GM23338 (cell line): ENCODE results near the gene CDC14A. TPM values are rescaled to one million over a fixed set of nuclear protein-coding genes. Genes with fewer than 3 reads are reported as not detected.

Experiments used
- ATAC-seq: fragments of 200-7000 bp; cut with Tn5 transposase; 3 replicates; pipeline ENCODE4 v1.9.1; 2020
- DNase-seq: peaks from one replicate; pipeline ENCODE4 v3.0.0-alpha.2; 2015; ENCODE audit warnings: low spot score
- H2AFZ ChIP-seq: fragments of 200-600 bp; sonication (generic); 2 replicates; pipeline ENCODE4 v1.8.0; 2016; ENCODE audit warnings: antibody characterized with exemption, mild to moderate bottlenecking, moderate library complexity
- H3F3A ChIP-seq: fragments of 200-600 bp; sonication (generic); replicated peaks from 2 replicates; pipeline ENCODE4 v1.8.0; 2017; ENCODE audit warnings: antibody characterized with exemption, mixed run types, low read depth
- H3K27ac ChIP-seq: fragments of 200-600 bp; sonication (generic); 2 replicates; pipeline ENCODE4 v1.6.1; 2016; ENCODE audit warnings: low read depth
- H3K27me3 ChIP-seq: fragments of 200-600 bp; sonication (generic); 2 replicates; pipeline ENCODE4 v1.8.0; 2016; ENCODE audit warnings: mild to moderate bottlenecking, mixed run types, moderate library complexity; ENCODE audit not compliant: insufficient read depth
- H3K36me3 ChIP-seq: fragments of 200-600 bp; sonication (generic); 2 replicates; pipeline ENCODE4 v1.8.0; 2016; ENCODE audit warnings: mild to moderate bottlenecking; ENCODE audit not compliant: insufficient read depth
- H3K4me1 ChIP-seq: fragments of 200-600 bp; sonication (generic); 2 replicates; pipeline ENCODE4 v1.8.0; 2016; ENCODE audit warnings: mild to moderate bottlenecking, moderate library complexity; ENCODE audit not compliant: insufficient read depth
- H3K4me2 ChIP-seq: fragments of 200-600 bp; sonication (generic); 2 replicates; pipeline ENCODE4 v1.7.1; 2017; ENCODE audit warnings: mixed run types
- H3K4me3 ChIP-seq: fragments of 200-600 bp; sonication (generic); 2 replicates; pipeline ENCODE4 v1.6.1; 2016; ENCODE audit warnings: mixed run types
- H3K79me2 ChIP-seq: fragments of 200-600 bp; sonication (generic); replicated peaks from 2 replicates; pipeline ENCODE4 v1.8.0; 2017; ENCODE audit warnings: mild to moderate bottlenecking; ENCODE audit not compliant: insufficient read depth
- H3K9me2 ChIP-seq: fragments of 200-600 bp; sonication (generic); 2 replicates; pipeline ENCODE4 v1.8.0; 2017; ENCODE audit not compliant: insufficient read depth
- H4K20me1 ChIP-seq: fragments of 200-600 bp; sonication (generic); replicated peaks from 2 replicates; pipeline ENCODE4 v1.8.0; 2017; ENCODE audit warnings: mild to moderate bottlenecking; ENCODE audit not compliant: insufficient read depth
- H3K27ac Mint-ChIP-seq: 2 replicates; pipeline ENCODE4 v1.8.0; 2020; ENCODE audit warnings: inconsistent platforms, mild to moderate bottlenecking, moderate library complexity, mixed read lengths
- H3K27me3 Mint-ChIP-seq: 3 replicates; pipeline ENCODE4 v1.8.0; 2022; ENCODE audit warnings: low read depth, mild to moderate bottlenecking, moderate library complexity, mixed read lengths, inconsistent platforms; ENCODE audit not compliant: insufficient read depth, poor library complexity
- H3K36me3 Mint-ChIP-seq: 3 replicates; pipeline ENCODE4 v1.8.0; 2021; ENCODE audit warnings: low read depth, mild to moderate bottlenecking, inconsistent platforms, moderate library complexity, mixed read lengths
- H3K4me1 Mint-ChIP-seq: 3 replicates; pipeline ENCODE4 v1.8.0; 2020; ENCODE audit warnings: mild to moderate bottlenecking, inconsistent platforms, mixed read lengths
- H3K4me3 Mint-ChIP-seq: 3 replicates; pipeline ENCODE4 v1.8.0; 2021; ENCODE audit warnings: moderate library complexity, mild to moderate bottlenecking, inconsistent platforms, mixed read lengths
- H3K9me3 Mint-ChIP-seq: 3 replicates; pipeline ENCODE4 v1.8.0; 2020; ENCODE audit warnings: moderate library complexity, mild to moderate bottlenecking, inconsistent platforms, mixed read lengths
- CREB1 ChIP-seq: fragments of 250-450 bp; sonication (Bioruptor Pico); IDR thresholded peaks from 2 replicates; pipeline ENCODE4 v1.5.0; 2020; ENCODE audit warnings: low read depth, mild to moderate bottlenecking, moderate library complexity
- EZH2 ChIP-seq: fragments of 200-600 bp; sonication (generic); IDR thresholded peaks from one replicate; pipeline ENCODE4 v1.8.0; 2017; ENCODE audit warnings: antibody characterized with exemption, mild to moderate bottlenecking, low read depth; ENCODE audit not compliant: unreplicated experiment
- EZH2phosphoT487 ChIP-seq: fragments of 200-600 bp; sonication (generic); IDR thresholded peaks from one replicate; pipeline ENCODE4 v1.8.1; 2018; ENCODE audit warnings: antibody characterized with exemption; ENCODE audit not compliant: unreplicated experiment
- JUNB ChIP-seq: IDR thresholded peaks from one replicate; pipeline ENCODE4 v1.6.1; 2016; ENCODE audit warnings: antibody characterized with exemption; ENCODE audit not compliant: unreplicated experiment
- NANOG ChIP-seq: IDR thresholded peaks from 2 replicates; pipeline ENCODE4 v1.6.1; 2016; ENCODE audit warnings: antibody characterized with exemption, borderline replicate concordance
- POLR2AphosphoS5 ChIP-seq: IDR thresholded peaks from 2 replicates; pipeline ENCODE4 v1.6.1; 2016; ENCODE audit warnings: antibody characterized with exemption, low read depth
- STAT1 ChIP-seq: IDR thresholded peaks from one replicate; pipeline ENCODE4 v1.6.1; 2016; ENCODE audit warnings: antibody characterized with exemption; ENCODE audit not compliant: unreplicated experiment
- ZNF114 ChIP-seq: fragments of 250-450 bp; sonication (Bioruptor Pico); IDR thresholded peaks from 2 replicates; pipeline ENCODE4 v1.5.0; 2020; ENCODE audit warnings: mild to moderate bottlenecking, moderate library complexity
- ZNF331 ChIP-seq: fragments of 250-450 bp; sonication (Bioruptor Pico); IDR thresholded peaks from 2 replicates; pipeline ENCODE4 v1.5.0; 2020; ENCODE audit warnings: low read depth, mild to moderate bottlenecking, moderate library complexity
- polyA plus RNA-seq: library from polyadenylated mRNA; unstranded; fragments of >200 nt; fragmentation: Nextera tagmentation; extraction: Ambion mirVana; gene quantifications from 2 replicates; pipeline ENCODE4 v1.2.1, GENCODE V29; 2016
- total RNA-seq: library from RNA; depleted of rRNA; stranded (reverse); fragments of >200 nt; shearing (Covaris generic); gene quantifications from 2 replicates; pipeline ENCODE4 v1.2.3, GENCODE V29; 2014
- TF ChIP-seq, protein P1 (sequence below): IDR thresholded peaks from 2 replicates; pipeline ENCODE4 v1.6.1; 2016; ENCODE audit warnings: antibody characterized with exemption
- TF ChIP-seq, protein P2 (sequence below): IDR thresholded peaks from one replicate; pipeline ENCODE4 v1.6.1; 2018; ENCODE audit warnings: antibody characterized with exemption; ENCODE audit not compliant: unreplicated experiment
- TF ChIP-seq, protein P3 (sequence below), 2 experiments: fragments of 200-600 bp in 1 of 2; sonication (generic) in 1 of 2; conservative IDR thresholded peaks; 2 replicates each; pipeline versions ENCODE4 v1.5.1 to v1.6.1; 2016 to 2017; ENCODE audit warnings: antibody characterized with exemption in 2 of 2, low read depth in 2 of 2, mild to moderate bottlenecking in 2 of 2, moderate library complexity in 1 of 2
- TF ChIP-seq, protein P4 (sequence below): fragments of 250-450 bp; sonication (Bioruptor Pico); IDR thresholded peaks from 2 replicates; pipeline ENCODE4 v1.5.0; 2020; ENCODE audit warnings: mild to moderate bottlenecking, moderate library complexity

CDC14A gene
- total and polyA plus RNA-seq, 2 experiments from 2014 or later = 11.1 to 20.8 TPM

DNA sequence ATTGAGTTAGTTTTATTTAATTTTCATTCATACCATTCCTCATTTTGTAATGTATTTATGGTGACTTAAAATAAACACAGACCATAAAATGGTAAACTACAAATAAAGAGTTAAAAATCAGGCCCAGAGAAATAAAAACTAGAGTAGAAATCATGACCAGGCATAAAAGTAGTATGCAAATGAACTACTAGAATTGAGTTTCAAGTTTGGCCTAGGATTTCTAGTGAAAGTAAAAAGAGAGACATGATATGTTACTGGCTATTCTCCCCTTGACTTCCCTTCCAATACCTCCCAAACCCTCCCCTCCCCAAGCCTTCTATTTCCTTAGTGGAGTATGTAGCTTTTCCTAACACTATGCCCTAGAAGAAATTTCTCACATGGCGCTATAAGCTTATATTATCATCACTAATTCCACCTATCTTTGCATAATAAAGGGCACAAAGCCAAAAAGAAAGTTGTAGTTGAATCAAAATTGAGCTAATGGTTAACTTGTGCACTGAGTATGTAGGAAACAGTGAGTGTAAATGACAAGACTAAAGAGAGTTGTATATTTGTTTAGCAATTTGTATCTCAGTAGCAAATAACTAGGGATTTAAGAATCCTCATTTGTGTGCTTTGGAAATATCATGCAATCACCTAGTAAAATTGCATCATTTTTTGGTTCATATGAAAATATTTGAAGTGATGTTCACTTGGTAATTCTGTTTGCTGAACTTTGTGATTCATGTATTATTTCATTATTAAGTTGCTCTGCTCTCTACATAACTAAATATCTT is 29.7 kb upstream of the CDC14A start:
- Mint-ChIP-seq H3K27ac (peak overlapping the region; percentile 27; the same call in 1 of the 2 replicates), H3K9me3 (peaks cover 17% of the 10 kb centered on the region), H3K4me1 (peaks cover 28% of the 10 kb centered on the region), H3K27me3 (peaks cover 11% of the 10 kb centered on the region), H3K36me3 (peaks cover 13% of the 10 kb centered on the region; the same call in 1 of the 3 replicates), H3K4me3 (no peak overlapping the region)
- Histone ChIP-seq H3K4me1 (peaks cover 16% of the 10 kb centered on the region), H3K4me3 (no peak overlapping the region), H3K27ac (no peak overlapping the region), H3K4me2 (no peak overlapping the region), H3K9me2 (no peaks in the 10 kb centered on the region), H4K20me1 (no peaks in the 10 kb centered on the region), H3K79me2 (no peaks in the 10 kb centered on the region), H3K36me3 (no peaks in the 10 kb centered on the region), H3F3A (no peaks in the 10 kb centered on the region), H2AFZ (no peak overlapping the region), H3K27me3 (no peaks in the 10 kb centered on the region)
- DNase-seq = no peak
- no peak for TF ChIP-seq NANOG
- no peak for TF ChIP-seq JUNB
- no peak for TF ChIP-seq ZNF114 (CRISPR knock-in tag)
- TF ChIP-seq POLR2AphosphoS5 = no peak
- TF ChIP-seq, protein P1, sequence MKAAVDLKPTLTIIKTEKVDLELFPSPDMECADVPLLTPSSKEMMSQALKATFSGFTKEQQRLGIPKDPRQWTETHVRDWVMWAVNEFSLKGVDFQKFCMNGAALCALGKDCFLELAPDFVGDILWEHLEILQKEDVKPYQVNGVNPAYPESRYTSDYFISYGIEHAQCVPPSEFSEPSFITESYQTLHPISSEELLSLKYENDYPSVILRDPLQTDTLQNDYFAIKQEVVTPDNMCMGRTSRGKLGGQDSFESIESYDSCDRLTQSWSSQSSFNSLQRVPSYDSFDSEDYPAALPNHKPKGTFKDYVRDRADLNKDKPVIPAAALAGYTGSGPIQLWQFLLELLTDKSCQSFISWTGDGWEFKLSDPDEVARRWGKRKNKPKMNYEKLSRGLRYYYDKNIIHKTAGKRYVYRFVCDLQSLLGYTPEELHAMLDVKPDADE = no peak
- no peak for TF ChIP-seq EZH2phosphoT487
- no peak for TF ChIP-seq CREB1 (CRISPR knock-in tag)
- TF ChIP-seq, protein P2, sequence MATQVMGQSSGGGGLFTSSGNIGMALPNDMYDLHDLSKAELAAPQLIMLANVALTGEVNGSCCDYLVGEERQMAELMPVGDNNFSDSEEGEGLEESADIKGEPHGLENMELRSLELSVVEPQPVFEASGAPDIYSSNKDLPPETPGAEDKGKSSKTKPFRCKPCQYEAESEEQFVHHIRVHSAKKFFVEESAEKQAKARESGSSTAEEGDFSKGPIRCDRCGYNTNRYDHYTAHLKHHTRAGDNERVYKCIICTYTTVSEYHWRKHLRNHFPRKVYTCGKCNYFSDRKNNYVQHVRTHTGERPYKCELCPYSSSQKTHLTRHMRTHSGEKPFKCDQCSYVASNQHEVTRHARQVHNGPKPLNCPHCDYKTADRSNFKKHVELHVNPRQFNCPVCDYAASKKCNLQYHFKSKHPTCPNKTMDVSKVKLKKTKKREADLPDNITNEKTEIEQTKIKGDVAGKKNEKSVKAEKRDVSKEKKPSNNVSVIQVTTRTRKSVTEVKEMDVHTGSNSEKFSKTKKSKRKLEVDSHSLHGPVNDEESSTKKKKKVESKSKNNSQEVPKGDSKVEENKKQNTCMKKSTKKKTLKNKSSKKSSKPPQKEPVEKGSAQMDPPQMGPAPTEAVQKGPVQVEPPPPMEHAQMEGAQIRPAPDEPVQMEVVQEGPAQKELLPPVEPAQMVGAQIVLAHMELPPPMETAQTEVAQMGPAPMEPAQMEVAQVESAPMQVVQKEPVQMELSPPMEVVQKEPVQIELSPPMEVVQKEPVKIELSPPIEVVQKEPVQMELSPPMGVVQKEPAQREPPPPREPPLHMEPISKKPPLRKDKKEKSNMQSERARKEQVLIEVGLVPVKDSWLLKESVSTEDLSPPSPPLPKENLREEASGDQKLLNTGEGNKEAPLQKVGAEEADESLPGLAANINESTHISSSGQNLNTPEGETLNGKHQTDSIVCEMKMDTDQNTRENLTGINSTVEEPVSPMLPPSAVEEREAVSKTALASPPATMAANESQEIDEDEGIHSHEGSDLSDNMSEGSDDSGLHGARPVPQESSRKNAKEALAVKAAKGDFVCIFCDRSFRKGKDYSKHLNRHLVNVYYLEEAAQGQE = no peak
- TF ChIP-seq, protein P3, sequence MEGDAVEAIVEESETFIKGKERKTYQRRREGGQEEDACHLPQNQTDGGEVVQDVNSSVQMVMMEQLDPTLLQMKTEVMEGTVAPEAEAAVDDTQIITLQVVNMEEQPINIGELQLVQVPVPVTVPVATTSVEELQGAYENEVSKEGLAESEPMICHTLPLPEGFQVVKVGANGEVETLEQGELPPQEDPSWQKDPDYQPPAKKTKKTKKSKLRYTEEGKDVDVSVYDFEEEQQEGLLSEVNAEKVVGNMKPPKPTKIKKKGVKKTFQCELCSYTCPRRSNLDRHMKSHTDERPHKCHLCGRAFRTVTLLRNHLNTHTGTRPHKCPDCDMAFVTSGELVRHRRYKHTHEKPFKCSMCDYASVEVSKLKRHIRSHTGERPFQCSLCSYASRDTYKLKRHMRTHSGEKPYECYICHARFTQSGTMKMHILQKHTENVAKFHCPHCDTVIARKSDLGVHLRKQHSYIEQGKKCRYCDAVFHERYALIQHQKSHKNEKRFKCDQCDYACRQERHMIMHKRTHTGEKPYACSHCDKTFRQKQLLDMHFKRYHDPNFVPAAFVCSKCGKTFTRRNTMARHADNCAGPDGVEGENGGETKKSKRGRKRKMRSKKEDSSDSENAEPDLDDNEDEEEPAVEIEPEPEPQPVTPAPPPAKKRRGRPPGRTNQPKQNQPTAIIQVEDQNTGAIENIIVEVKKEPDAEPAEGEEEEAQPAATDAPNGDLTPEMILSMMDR (conservative IDR thresholded peaks at IDR 0.05; ENCODE audit: low read depth in 2 of 2) = no peak
- no peak for TF ChIP-seq ZNF331
- TF ChIP-seq, protein P4, sequence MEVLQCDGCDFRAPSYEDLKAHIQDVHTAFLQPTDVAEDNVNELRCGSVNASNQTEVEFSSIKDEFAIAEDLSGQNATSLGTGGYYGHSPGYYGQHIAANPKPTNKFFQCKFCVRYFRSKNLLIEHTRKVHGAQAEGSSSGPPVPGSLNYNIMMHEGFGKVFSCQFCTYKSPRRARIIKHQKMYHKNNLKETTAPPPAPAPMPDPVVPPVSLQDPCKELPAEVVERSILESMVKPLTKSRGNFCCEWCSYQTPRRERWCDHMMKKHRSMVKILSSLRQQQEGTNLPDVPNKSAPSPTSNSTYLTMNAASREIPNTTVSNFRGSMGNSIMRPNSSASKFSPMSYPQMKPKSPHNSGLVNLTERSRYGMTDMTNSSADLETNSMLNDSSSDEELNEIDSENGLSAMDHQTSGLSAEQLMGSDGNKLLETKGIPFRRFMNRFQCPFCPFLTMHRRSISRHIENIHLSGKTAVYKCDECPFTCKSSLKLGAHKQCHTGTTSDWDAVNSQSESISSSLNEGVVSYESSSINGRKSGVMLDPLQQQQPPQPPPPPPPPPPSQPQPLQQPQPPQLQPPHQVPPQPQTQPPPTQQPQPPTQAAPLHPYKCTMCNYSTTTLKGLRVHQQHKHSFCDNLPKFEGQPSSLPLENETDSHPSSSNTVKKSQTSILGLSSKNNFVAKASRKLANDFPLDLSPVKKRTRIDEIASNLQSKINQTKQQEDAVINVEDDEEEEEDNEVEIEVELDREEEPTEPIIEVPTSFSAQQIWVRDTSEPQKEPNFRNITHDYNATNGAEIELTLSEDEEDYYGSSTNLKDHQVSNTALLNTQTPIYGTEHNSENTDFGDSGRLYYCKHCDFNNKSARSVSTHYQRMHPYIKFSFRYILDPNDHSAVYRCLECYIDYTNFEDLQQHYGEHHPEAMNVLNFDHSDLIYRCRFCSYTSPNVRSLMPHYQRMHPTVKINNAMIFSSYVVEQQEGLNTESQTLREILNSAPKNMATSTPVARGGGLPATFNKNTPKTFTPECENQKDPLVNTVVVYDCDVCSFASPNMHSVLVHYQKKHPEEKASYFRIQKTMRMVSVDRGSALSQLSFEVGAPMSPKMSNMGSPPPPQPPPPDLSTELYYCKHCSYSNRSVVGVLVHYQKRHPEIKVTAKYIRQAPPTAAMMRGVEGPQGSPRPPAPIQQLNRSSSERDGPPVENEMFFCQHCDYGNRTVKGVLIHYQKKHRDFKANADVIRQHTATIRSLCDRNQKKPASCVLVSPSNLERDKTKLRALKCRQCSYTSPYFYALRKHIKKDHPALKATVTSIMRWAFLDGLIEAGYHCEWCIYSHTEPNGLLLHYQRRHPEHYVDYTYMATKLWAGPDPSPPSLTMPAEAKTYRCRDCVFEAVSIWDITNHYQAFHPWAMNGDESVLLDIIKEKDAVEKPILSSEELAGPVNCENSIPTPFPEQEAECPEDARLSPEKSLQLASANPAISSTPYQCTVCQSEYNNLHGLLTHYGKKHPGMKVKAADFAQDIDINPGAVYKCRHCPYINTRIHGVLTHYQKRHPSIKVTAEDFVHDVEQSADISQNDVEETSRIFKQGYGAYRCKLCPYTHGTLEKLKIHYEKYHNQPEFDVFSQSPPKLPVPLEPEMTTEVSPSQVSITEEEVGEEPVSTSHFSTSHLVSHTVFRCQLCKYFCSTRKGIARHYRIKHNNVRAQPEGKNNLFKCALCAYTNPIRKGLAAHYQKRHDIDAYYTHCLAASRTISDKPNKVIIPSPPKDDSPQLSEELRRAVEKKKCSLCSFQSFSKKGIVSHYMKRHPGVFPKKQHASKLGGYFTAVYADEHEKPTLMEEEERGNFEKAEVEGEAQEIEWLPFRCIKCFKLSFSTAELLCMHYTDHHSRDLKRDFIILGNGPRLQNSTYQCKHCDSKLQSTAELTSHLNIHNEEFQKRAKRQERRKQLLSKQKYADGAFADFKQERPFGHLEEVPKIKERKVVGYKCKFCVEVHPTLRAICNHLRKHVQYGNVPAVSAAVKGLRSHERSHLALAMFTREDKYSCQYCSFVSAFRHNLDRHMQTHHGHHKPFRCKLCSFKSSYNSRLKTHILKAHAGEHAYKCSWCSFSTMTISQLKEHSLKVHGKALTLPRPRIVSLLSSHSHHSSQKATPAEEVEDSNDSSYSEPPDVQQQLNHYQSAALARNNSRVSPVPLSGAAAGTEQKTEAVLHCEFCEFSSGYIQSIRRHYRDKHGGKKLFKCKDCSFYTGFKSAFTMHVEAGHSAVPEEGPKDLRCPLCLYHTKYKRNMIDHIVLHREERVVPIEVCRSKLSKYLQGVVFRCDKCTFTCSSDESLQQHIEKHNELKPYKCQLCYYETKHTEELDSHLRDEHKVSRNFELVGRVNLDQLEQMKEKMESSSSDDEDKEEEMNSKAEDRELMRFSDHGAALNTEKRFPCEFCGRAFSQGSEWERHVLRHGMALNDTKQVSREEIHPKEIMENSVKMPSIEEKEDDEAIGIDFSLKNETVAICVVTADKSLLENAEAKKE = no peak
- no peak for TF ChIP-seq EZH2
- TF ChIP-seq STAT1 = no peak
- ATAC-seq = no peak
